Fibroblast of mammary gland (primary cell): ENCODE measurements around the gene ZNF750.
A peak's percentile ranks its signal among the peaks of the same experiment; 100 is the strongest.

Experiments used
- DNase-seq: peaks from one replicate; pipeline ENCODE4 v3.0.0-alpha.2; 2010; ENCODE audit warnings: low read depth
- H3K4me3 ChIP-seq: 2 replicates; pipeline ENCODE4 v1.5.1; 2011; ENCODE audit warnings: low read depth, mild to moderate bottlenecking, low read length, moderate library complexity; ENCODE audit not compliant: control insufficient read depth
- CTCF ChIP-seq: conservative IDR thresholded peaks from 2 replicates; pipeline ENCODE4 v1.5.1; 2011; ENCODE audit warnings: low read depth, low read length, inconsistent platforms; ENCODE audit not compliant: control insufficient read depth, insufficient read depth

Gene ZNF750

GRCh38 chr17:82798752-82799151, 41.1 kb downstream of the ZNF750 start:
- no peak overlapping the region for H3K4me3 ChIP-seq
- no peak for DNase-seq
- TF ChIP-seq CTCF, result no peak

- DNase-seq, result no peak
- no peak overlapping the region for H3K4me3 ChIP-seq
- no peak for TF ChIP-seq CTCF
Observed at GRCh38 chr17:82797061-82797460, 42.8 kb downstream of the ZNF750 start.

GRCh38 chr17:82795615-82796014, 44.2 kb downstream of the ZNF750 start:
- no peak for TF ChIP-seq CTCF
- H3K4me3 ChIP-seq, result no peak overlapping the region
- DNase-seq, result no peak

GRCh38 chr17:82794781-82795482, 44.9 kb downstream of the ZNF750 start:
- no peak for TF ChIP-seq CTCF
- H3K4me3 ChIP-seq, result no peak overlapping the region
- peak; percentile 58 for DNase-seq

- H3K4me3 ChIP-seq, result no peak overlapping the region
Observed at GRCh38 chr17:82793974-82794630, 45.7 kb downstream of the ZNF750 start.

GRCh38 chr17:82791532-82791931, 48.3 kb downstream of the ZNF750 start:
- no peak for TF ChIP-seq CTCF
- H3K4me3 ChIP-seq, result no peak overlapping the region
- DNase-seq, result peak; percentile 97

More at GRCh38 chr17:82793974-82794630, 45.7 kb downstream of the ZNF750 start:
- DNase-seq, result peak; percentile 51
- no peak for TF ChIP-seq CTCF
